Trophoblast cell (in vitro differentiated cells and primary cell): ENCODE measurements around the gene RCAN3.

Experiments used
- DNase-seq, 2 donors: peaks; one replicate each; pipeline ENCODE4 v3.0.0-alpha.2; 2016
- H2AFZ ChIP-seq: 2 replicates; pipeline ENCODE4 v1.6.1; 2013; ENCODE audit warnings: low read length, moderate library complexity, mild to moderate bottlenecking; ENCODE audit not compliant: insufficient read depth, poor library complexity
- H2AK5ac ChIP-seq: 2 replicates; pipeline ENCODE4 v1.6.1; 2013; ENCODE audit warnings: mild to moderate bottlenecking, low read length
- H2BK120ac ChIP-seq: 2 replicates; pipeline ENCODE4 v1.6.1; 2013; ENCODE audit warnings: low read length, mild to moderate bottlenecking, moderate library complexity; ENCODE audit not compliant: insufficient read depth, poor library complexity
- H2BK12ac ChIP-seq: 2 replicates; pipeline ENCODE4 v1.6.1; 2013; ENCODE audit warnings: mild to moderate bottlenecking, low read length, moderate library complexity
- H2BK5ac ChIP-seq: 2 replicates; pipeline ENCODE4 v1.6.1; 2013; ENCODE audit warnings: low read length, low read depth, moderate library complexity, mild to moderate bottlenecking; ENCODE audit not compliant: poor library complexity
- H3K14ac ChIP-seq: 2 replicates; pipeline ENCODE4 v1.6.1; 2013; ENCODE audit warnings: mild to moderate bottlenecking, low read length
- H3K18ac ChIP-seq: 2 replicates; pipeline ENCODE4 v1.6.1; 2013; ENCODE audit warnings: mild to moderate bottlenecking, low read length
- H3K23ac ChIP-seq: 2 replicates; pipeline ENCODE4 v1.6.1; 2013; ENCODE audit warnings: low read length
- H3K27ac ChIP-seq: 2 replicates; pipeline ENCODE4 v1.5.1; 2013; ENCODE audit warnings: low read depth, mild to moderate bottlenecking, inconsistent platforms, low read length, moderate library complexity
- H3K27me3 ChIP-seq: 2 replicates; pipeline ENCODE4 v1.6.1; 2013; ENCODE audit warnings: inconsistent platforms, mild to moderate bottlenecking, low read length, moderate library complexity; ENCODE audit not compliant: insufficient read depth
- H3K36me3 ChIP-seq, 2 experiments: 1 replicate in 1 of 2; 2 replicates in 1 of 2; pipeline ENCODE4 v1.6.1; 2013; ENCODE audit warnings: low read length in 2 of 2, mild to moderate bottlenecking in 2 of 2, moderate library complexity in 1 of 2; ENCODE audit not compliant: insufficient read depth in 2 of 2, control insufficient read depth in 1 of 2
- H3K4ac ChIP-seq: 2 replicates; pipeline ENCODE4 v1.6.1; 2013; ENCODE audit warnings: low read depth, mild to moderate bottlenecking, low read length, moderate library complexity
- H3K4me1 ChIP-seq, 2 experiments: 1 replicate in 1 of 2; 2 replicates in 1 of 2; pipeline ENCODE4 v1.6.1; 2013; ENCODE audit warnings: low read length in 2 of 2, mild to moderate bottlenecking in 2 of 2, moderate library complexity in 1 of 2; ENCODE audit not compliant: insufficient read depth in 2 of 2, control insufficient read depth in 1 of 2
- H3K4me2 ChIP-seq: 2 replicates; pipeline ENCODE4 v1.6.1; 2013; ENCODE audit warnings: inconsistent platforms, mild to moderate bottlenecking, low read length, moderate library complexity
- H3K4me3 ChIP-seq: 2 replicates; pipeline ENCODE4 v1.5.1; 2013; ENCODE audit warnings: mild to moderate bottlenecking, low read depth, low read length, inconsistent platforms
- H3K79me1 ChIP-seq: one replicate; pipeline ENCODE4 v1.6.1; 2013; ENCODE audit warnings: low read length
- H3K79me2 ChIP-seq: 2 replicates; pipeline ENCODE4 v1.6.1; 2013; ENCODE audit warnings: low read length, mild to moderate bottlenecking; ENCODE audit not compliant: control insufficient read depth, insufficient read depth, poor library complexity
- H3K9ac ChIP-seq: 2 replicates; pipeline ENCODE4 v1.6.1; 2013; ENCODE audit warnings: mild to moderate bottlenecking, low read length
- H3K9me3 ChIP-seq: 2 replicates; pipeline ENCODE4 v1.6.1; 2013; ENCODE audit warnings: low read depth, mild to moderate bottlenecking, control low read depth, inconsistent platforms, low read length; ENCODE audit not compliant: insufficient read depth
- H4K12ac ChIP-seq: 2 replicates; pipeline ENCODE4 v1.6.1; 2013; ENCODE audit warnings: low read depth, mild to moderate bottlenecking, low read length, moderate library complexity
- H4K8ac ChIP-seq: 2 replicates; pipeline ENCODE4 v1.6.1; 2013; ENCODE audit warnings: low read depth, mild to moderate bottlenecking, low read length, moderate library complexity
- H4K91ac ChIP-seq: one replicate; pipeline ENCODE4 v1.6.1; 2013; ENCODE audit warnings: low read depth, mild to moderate bottlenecking, low read length, moderate library complexity
- WGBS: extraction: QIAGEN DNeasy Blood & Tissue Kit; methylation state at CpG from one replicate; pipeline ENCODE4 v1.1.7; 2013; ENCODE audit warnings: missing lambda C conversion rate; ENCODE audit not compliant: insufficient read length, insufficient coverage; ENCODE audit errors: extremely low coverage; 5-methylcytosine and 5-hydroxymethylcytosine counted together

Gene RCAN3

GRCh38 chr1:24535778-24536177 lies 33.1 kb downstream of the RCAN3 start:
- H2BK5ac ChIP-seq = no peak overlapping the region
- no peak overlapping the region for H2AK5ac ChIP-seq
- no peak overlapping the region for H3K4ac ChIP-seq
- peaks cover 2 to 3% of the 10 kb centered on the region in 2 experiments for H3K4me1 ChIP-seq
- no peak overlapping the region for H4K8ac ChIP-seq
- peak; percentile 58 to 80 for DNase-seq
- H3K36me3 ChIP-seq = peaks cover 5 to 7% of the 10 kb centered on the region in 2 experiments
- no peaks in the 10 kb centered on the region for H3K79me2 ChIP-seq
- no peak overlapping the region for H2AFZ ChIP-seq
- WGBS = no CpG with 5 or more reads among the region's 8 CpGs
- no peak overlapping the region for H2BK120ac ChIP-seq
- no peak overlapping the region for H3K4me2 ChIP-seq
- no peak overlapping the region for H3K4me3 ChIP-seq
- H3K27ac ChIP-seq = no peak overlapping the region
- H3K23ac ChIP-seq = no peak overlapping the region
- no peak overlapping the region for H3K9ac ChIP-seq
- H4K12ac ChIP-seq = no peak overlapping the region
- H4K91ac ChIP-seq = no peak overlapping the region
- H3K18ac ChIP-seq = no peak overlapping the region
- no peaks in the 10 kb centered on the region for H3K79me1 ChIP-seq
- H3K9me3 ChIP-seq = no peaks in the 10 kb centered on the region
- no peaks in the 10 kb centered on the region for H3K27me3 ChIP-seq
- H3K14ac ChIP-seq = no peak overlapping the region
- H2BK12ac ChIP-seq = no peak overlapping the region

DNA sequence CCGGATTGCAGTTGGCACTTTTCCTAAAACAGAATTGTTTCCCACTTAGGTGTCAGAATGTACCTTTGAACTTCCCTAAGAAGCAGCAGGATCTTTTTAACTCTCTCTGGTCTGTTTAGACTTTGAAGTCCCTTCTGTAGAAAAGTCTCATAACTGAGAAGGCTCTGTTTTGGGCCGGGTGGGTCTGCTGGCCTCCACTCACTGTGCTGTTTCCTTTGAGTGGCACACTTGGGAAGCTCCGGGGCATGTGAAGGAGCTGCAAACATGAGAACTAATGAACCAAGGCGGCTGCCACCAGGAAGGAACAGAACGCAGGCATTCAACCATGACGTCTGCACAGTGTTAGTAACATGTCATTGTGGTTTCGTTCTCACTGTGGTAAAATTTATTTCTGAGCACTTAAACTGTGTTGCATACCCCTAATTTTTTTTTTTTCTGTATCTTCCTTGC lies 33.8 kb downstream of the RCAN3 start:
- Histone ChIP-seq H3K14ac (no peak overlapping the region), H3K79me1 (peaks cover 2% of the 10 kb centered on the region), H3K18ac (no peak overlapping the region), H3K27me3 (no peaks in the 10 kb centered on the region), H3K4me1 (peaks cover 4% of the 10 kb centered on the region in 2 experiments), H3K4me2 (no peak overlapping the region), H3K36me3 (peaks cover 5 to 7% of the 10 kb centered on the region in 2 experiments), H3K4me3 (no peak overlapping the region), H2AFZ (no peak overlapping the region), H3K4ac (no peak overlapping the region), H3K9ac (no peak overlapping the region), H3K79me2 (no peaks in the 10 kb centered on the region), H3K23ac (no peak overlapping the region), H2BK120ac (no peak overlapping the region), H2BK12ac (no peak overlapping the region), H4K8ac (no peak overlapping the region), H3K27ac (no peak overlapping the region), H4K12ac (no peak overlapping the region), H2AK5ac (no peak overlapping the region), H2BK5ac (no peak overlapping the region), H4K91ac (no peak overlapping the region), H3K9me3 (no peaks in the 10 kb centered on the region)
- no CpG with 5 or more reads among the region's 7 CpGs for WGBS
- DNase-seq = no peak

DNA sequence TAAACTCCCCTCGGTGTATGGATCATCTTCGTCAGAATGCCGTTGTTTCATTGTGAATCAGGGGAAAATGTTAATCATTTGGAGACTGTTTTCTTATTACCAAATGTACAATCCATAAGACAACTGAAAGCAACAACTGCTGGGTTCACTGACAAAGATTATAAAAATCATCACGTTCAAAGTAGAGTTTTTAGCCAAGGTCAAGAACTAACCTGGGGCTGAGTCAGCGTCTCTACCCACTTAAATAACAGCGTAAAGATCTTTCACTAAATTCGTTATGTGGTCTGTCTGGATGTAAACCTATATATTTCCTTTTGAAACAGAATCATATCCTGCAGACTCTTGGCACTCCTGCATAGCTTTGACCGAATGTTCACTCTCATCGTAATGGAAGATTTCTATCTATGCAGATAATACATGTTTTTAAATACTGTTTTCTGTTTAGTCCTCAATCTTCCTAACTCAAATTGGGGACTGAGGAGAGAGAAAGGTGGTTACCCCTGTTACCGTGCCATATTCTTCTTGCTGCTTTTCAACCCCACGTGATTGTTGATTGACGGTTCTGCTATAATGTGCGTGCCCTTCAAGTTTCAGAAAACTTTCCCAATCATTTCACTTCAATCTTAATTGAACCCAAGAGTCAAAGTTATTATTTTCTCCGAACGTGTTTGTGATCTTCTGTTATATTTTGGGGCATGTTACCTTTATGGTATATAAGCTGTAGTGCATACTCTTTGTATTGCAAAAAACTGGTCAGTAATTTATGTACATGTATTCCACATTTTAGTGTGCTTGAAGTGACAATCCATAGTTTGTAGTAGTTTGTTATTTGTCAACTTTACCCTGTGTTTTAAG lies 37.6 kb downstream of the RCAN3 start:
- peaks cover 4% of the 10 kb centered on the region for H3K79me1 ChIP-seq
- H2AFZ ChIP-seq = no peak overlapping the region
- H3K9me3 ChIP-seq = no peaks in the 10 kb centered on the region
- peaks cover 6 to 9% of the 10 kb centered on the region in 2 experiments for H3K4me1 ChIP-seq
- no CpG with 5 or more reads among the region's 15 CpGs for WGBS
- no peak overlapping the region for H2BK12ac ChIP-seq
- no peak overlapping the region for H4K91ac ChIP-seq
- DNase-seq = no peak
- no peak overlapping the region for H3K23ac ChIP-seq
- H3K27me3 ChIP-seq = no peaks in the 10 kb centered on the region
- no peaks in the 10 kb centered on the region for H3K79me2 ChIP-seq
- H3K4ac ChIP-seq = no peak overlapping the region
- no peak overlapping the region for H4K12ac ChIP-seq
- H3K18ac ChIP-seq = no peak overlapping the region
- H2AK5ac ChIP-seq = no peak overlapping the region
- no peak overlapping the region for H3K9ac ChIP-seq
- H2BK5ac ChIP-seq = no peak overlapping the region
- no peak overlapping the region for H3K4me2 ChIP-seq
- no peak overlapping the region for H3K14ac ChIP-seq
- no peak overlapping the region for H3K27ac ChIP-seq
- no peak overlapping the region for H2BK120ac ChIP-seq
- H3K36me3 ChIP-seq = peaks cover 0 to under 1% of the 10 kb centered on the region in 2 experiments
- no peak overlapping the region for H4K8ac ChIP-seq
- H3K4me3 ChIP-seq = no peak overlapping the region

GRCh38 chr1:24540906-24541710 lies 38.5 kb downstream of the RCAN3 start:
- Histone ChIP-seq H3K4ac (no peak overlapping the region), H3K4me2 (no peak overlapping the region), H2AFZ (no peak overlapping the region), H2AK5ac (no peak overlapping the region), H3K79me1 (peaks cover 4% of the 10 kb centered on the region), H3K4me3 (no peak overlapping the region), H3K9me3 (no peaks in the 10 kb centered on the region), H3K36me3 (no peaks in the 10 kb centered on the region), H2BK12ac (peak overlapping the region; percentile 52), H4K8ac (no peak overlapping the region), H3K79me2 (no peaks in the 10 kb centered on the region), H3K9ac (no peak overlapping the region), H2BK5ac (no peak overlapping the region), H3K4me1 (peaks cover 6 to 9% of the 10 kb centered on the region in 2 experiments), H4K12ac (no peak overlapping the region), H3K27me3 (no peaks in the 10 kb centered on the region), H4K91ac (no peak overlapping the region), H2BK120ac (peak overlapping the region; percentile 38), H3K23ac (no peak overlapping the region), H3K18ac (no peak overlapping the region), H3K14ac (no peak overlapping the region), H3K27ac (no peak overlapping the region)
- WGBS = no CpG with 5 or more reads among the region's 7 CpGs
- DNase-seq = peak in 1 of 2 donors; percentile 28
